22Rv1 (cell line): Measurements from ENCODE around the gene AP2A2.

Experiments used
- H3K27ac ChIP-seq: fragments of 450-650 bp; 2 replicates; pipeline ENCODE4 v1.5.1; 2017
- CTCF ChIP-seq: fragments of 450-650 bp; IDR thresholded peaks from 2 replicates; pipeline ENCODE4 v1.5.1; 2017; ENCODE audit warnings: mild to moderate bottlenecking
- ZFX ChIP-seq: fragments of 450-650 bp; IDR thresholded peaks from 2 replicates; pipeline ENCODE4 v1.6.1; 2017; ENCODE audit warnings: antibody characterized with exemption, borderline replicate concordance

The AP2A2 gene

GRCh38 chr11:1036303-1036923 lies 110.7 kb downstream of the AP2A2 start, which contains the start of gene MUC6:
MUC6 (minus strand) TSS chr11:1036718; CDS start chr11:1036655, 63 bp downstream.
- H3K27ac ChIP-seq: no peak within 1 kb of the TSS
- TF ChIP-seq ZFX: no peak
- no peak for TF ChIP-seq CTCF

GRCh38 chr11:1036931-1037330 lies 111.3 kb downstream of the AP2A2 start:
- H3K27ac ChIP-seq: no peak overlapping the region
- TF ChIP-seq CTCF (no peak), ZFX (no peak)

GRCh38 chr11:1037506-1038055 lies 111.9 kb downstream of the AP2A2 start:
- no peak overlapping the region for H3K27ac ChIP-seq
- TF ChIP-seq CTCF: no peak
- no peak for TF ChIP-seq ZFX

- H3K27ac ChIP-seq: no peak overlapping the region
- TF ChIP-seq CTCF (no peak), ZFX (no peak)
Measured at GRCh38 chr11:1038361-1038760, 112.7 kb downstream of the AP2A2 start.

GRCh38 chr11:1038921-1039320 lies 113.3 kb downstream of the AP2A2 start:
- TF ChIP-seq ZFX (no peak), CTCF (no peak)
- H3K27ac ChIP-seq: no peak overlapping the region

- no peak overlapping the region for H3K27ac ChIP-seq
- TF ChIP-seq ZFX (no peak), CTCF (no peak)
Measured at GRCh38 chr11:1039481-1040427, 114.1 kb downstream of the AP2A2 start.
